H9 (cell line): ENCODE data around the gene BTBD3. TPM values are rescaled to one million over a fixed set of nuclear protein-coding genes. Genes with fewer than 3 reads are reported as not detected.

Source experiments
- DNase-seq: peaks from one replicate; pipeline ENCODE4 v3.0.0-alpha.2; 2017
- H2AFZ ChIP-seq: one replicate; pipeline ENCODE4 v1.6.1; 2013; ENCODE audit warnings: mild to moderate bottlenecking, low read length, control low read depth, moderate library complexity
- H2AK5ac ChIP-seq: 2 replicates; pipeline ENCODE4 v1.6.1; 2013; ENCODE audit warnings: low read length, control low read depth, mixed read lengths; ENCODE audit not compliant: insufficient read length
- H2BK120ac ChIP-seq: one replicate; pipeline ENCODE4 v1.6.1; 2013; ENCODE audit warnings: low read depth, mild to moderate bottlenecking, low read length, control low read depth, inconsistent platforms; ENCODE audit not compliant: poor library complexity, severe bottlenecking
- H2BK12ac ChIP-seq: 2 replicates; pipeline ENCODE4 v1.6.1; 2013; ENCODE audit warnings: low read length, control low read depth, mixed read lengths, low read depth; ENCODE audit not compliant: insufficient read length
- H2BK15ac ChIP-seq: 2 replicates; pipeline ENCODE4 v1.6.1; 2013; ENCODE audit warnings: low read depth, low read length, control low read depth
- H2BK20ac ChIP-seq: one replicate; pipeline ENCODE4 v1.6.1; 2013; ENCODE audit warnings: low read depth, mild to moderate bottlenecking, low read length, control low read depth, inconsistent platforms; ENCODE audit not compliant: poor library complexity, severe bottlenecking
- H2BK5ac ChIP-seq: 2 replicates; pipeline ENCODE4 v1.6.1; 2013; ENCODE audit warnings: low read length, control low read depth, mixed read lengths; ENCODE audit not compliant: insufficient read length
- H3K14ac ChIP-seq: 2 replicates; pipeline ENCODE4 v1.6.1; 2013; ENCODE audit warnings: low read length, control low read depth; ENCODE audit not compliant: insufficient read depth
- H3K18ac ChIP-seq: 2 replicates; pipeline ENCODE4 v1.6.1; 2013; ENCODE audit warnings: low read depth, mild to moderate bottlenecking, mixed read lengths, low read length, control low read depth; ENCODE audit not compliant: insufficient read length
- H3K23ac ChIP-seq: 2 replicates; pipeline ENCODE4 v1.6.1; 2013; ENCODE audit warnings: low read length, control low read depth, mixed read lengths, low read depth; ENCODE audit not compliant: insufficient read length
- H3K23me2 ChIP-seq: 2 replicates; pipeline ENCODE4 v1.6.1; 2013; ENCODE audit warnings: low read depth, mild to moderate bottlenecking, mixed read lengths, low read length, control low read depth; ENCODE audit not compliant: insufficient read length, poor library complexity, severe bottlenecking
- H3K27ac ChIP-seq: 2 replicates; pipeline ENCODE4 v1.5.1; 2013; ENCODE audit warnings: low read length, control low read depth, mixed read lengths, low read depth; ENCODE audit not compliant: insufficient read length
- H3K27me3 ChIP-seq: 2 replicates; pipeline ENCODE4 v1.6.1; 2013; ENCODE audit warnings: low read length, control low read depth, inconsistent platforms; ENCODE audit not compliant: insufficient read depth
- H3K4ac ChIP-seq: 2 replicates; pipeline ENCODE4 v1.6.1; 2013; ENCODE audit warnings: low read depth, mild to moderate bottlenecking, control low read depth, inconsistent platforms, low read length, moderate library complexity
- H3K4me1 ChIP-seq: 2 replicates; pipeline ENCODE4 v1.6.1; 2013; ENCODE audit warnings: low read length, control low read depth, inconsistent platforms; ENCODE audit not compliant: insufficient read depth
- H3K4me2 ChIP-seq: 2 replicates; pipeline ENCODE4 v1.6.1; 2013; ENCODE audit warnings: low read length, control low read depth, mixed read lengths; ENCODE audit not compliant: insufficient read length, insufficient read depth
- H3K56ac ChIP-seq: 2 replicates; pipeline ENCODE4 v1.6.1; 2013; ENCODE audit warnings: low read depth, mild to moderate bottlenecking, mixed read lengths, low read length, control low read depth; ENCODE audit not compliant: insufficient read length
- H3K79me1 ChIP-seq: 2 replicates; pipeline ENCODE4 v1.6.1; 2013; ENCODE audit warnings: low read depth, mild to moderate bottlenecking, moderate library complexity, low read length, control low read depth, inconsistent platforms; ENCODE audit not compliant: insufficient read depth, poor library complexity, severe bottlenecking
- H3K79me2 ChIP-seq: 2 replicates; pipeline ENCODE4 v1.6.1; 2013; ENCODE audit warnings: low read length, control low read depth, inconsistent platforms; ENCODE audit not compliant: insufficient read depth
- H3K9ac ChIP-seq: 2 replicates; pipeline ENCODE4 v1.6.1; 2013; ENCODE audit warnings: low read length, control low read depth, mixed read lengths; ENCODE audit not compliant: insufficient read length; ENCODE audit errors: extremely low read depth
- H3K9me3 ChIP-seq: one replicate; pipeline ENCODE4 v1.6.1; 2013; ENCODE audit warnings: low read depth, low read length, inconsistent platforms; ENCODE audit not compliant: control insufficient read depth
- H3T11ph ChIP-seq: one replicate; pipeline ENCODE4 v1.6.1; 2013; ENCODE audit warnings: mild to moderate bottlenecking, low read length, control low read depth, inconsistent platforms
- H4K20me1 ChIP-seq: one replicate; pipeline ENCODE4 v1.6.1; 2013; ENCODE audit not compliant: control insufficient read depth, insufficient read length, insufficient read depth
- H4K5ac ChIP-seq: 2 replicates; pipeline ENCODE4 v1.6.1; 2013; ENCODE audit warnings: low read depth, mild to moderate bottlenecking, mixed read lengths, low read length, control low read depth; ENCODE audit not compliant: insufficient read length
- H4K8ac ChIP-seq: replicated peaks from 2 replicates; pipeline ENCODE4 v1.6.1; 2013; ENCODE audit warnings: low read length, control low read depth, mixed read lengths, low read depth; ENCODE audit not compliant: insufficient read length
- H4K91ac ChIP-seq: 2 replicates; pipeline ENCODE4 v1.6.1; 2013; ENCODE audit warnings: low read depth, mild to moderate bottlenecking, moderate library complexity, mixed read lengths, low read length, control low read depth; ENCODE audit not compliant: insufficient read length
- H3K27ac Mint-ChIP-seq, 3 experiments: 2 replicates in 2 of 3; 3 replicates in 1 of 3; pipeline ENCODE4 v1.8.0; 2020 to 2021; ENCODE audit warnings: mixed read lengths in 3 of 3, mild to moderate bottlenecking in 1 of 3, moderate library complexity in 1 of 3
- H3K27me3 Mint-ChIP-seq: 2 replicates; pipeline ENCODE4 v1.8.0; 2021; ENCODE audit warnings: low read depth, mild to moderate bottlenecking, moderate library complexity, mixed read lengths
- H3K36me3 Mint-ChIP-seq, 3 experiments: 2 replicates in 2 of 3; 3 replicates in 1 of 3; pipeline ENCODE4 v1.8.0; 2020 to 2021; ENCODE audit warnings: low read depth in 3 of 3, mixed read lengths in 3 of 3; ENCODE audit not compliant: insufficient read depth in 1 of 3
- H3K4me1 Mint-ChIP-seq, 2 experiments: 2 replicates each; pipeline ENCODE4 v1.8.0; 2020; ENCODE audit warnings: mixed read lengths in 2 of 2
- H3K4me3 Mint-ChIP-seq, 2 experiments: 2 replicates in 1 of 2; 3 replicates in 1 of 2; pipeline ENCODE4 v1.8.0; 2020 to 2021; ENCODE audit warnings: mild to moderate bottlenecking in 2 of 2, mixed read lengths in 2 of 2, moderate library complexity in 1 of 2
- H3K9me3 Mint-ChIP-seq, 2 experiments: 2 replicates in 1 of 2; 3 replicates in 1 of 2; pipeline ENCODE4 v1.8.0; 2020; ENCODE audit warnings: mild to moderate bottlenecking in 2 of 2, mixed read lengths in 2 of 2, moderate library complexity in 1 of 2
- CTCF ChIP-seq: fragments of 200-600 bp; sonication (generic); conservative IDR thresholded peaks from 3 replicates; pipeline ENCODE4 v1.8.0; 2021; ENCODE audit warnings: antibody characterized with exemption, mild to moderate bottlenecking
- WGBS: extraction: QIAGEN DNeasy Blood & Tissue Kit; methylation state at CpG from one replicate; pipeline ENCODE4 v1.1.7; 2013; ENCODE audit warnings: missing lambda C conversion rate, low lambda C conversion rate, mixed read lengths; ENCODE audit not compliant: insufficient read length; ENCODE audit errors: extremely low coverage; 5-methylcytosine and 5-hydroxymethylcytosine counted together
- total RNA-seq: library from RNA; stranded (reverse); gene quantifications from 2 replicates; pipeline ENCODE4 v1.2.1, GENCODE V29; 2021

The BTBD3 gene
- total RNA-seq, 1 experiment from 2014 or later, result 62.1 TPM

- H2BK120ac ChIP-seq, result no peak overlapping the region
- peaks cover 31 to 45% of the 10 kb centered on the region in 2 experiments for H3K4me1 Mint-ChIP-seq
- H3K56ac ChIP-seq, result no peak overlapping the region
- no peaks in the 10 kb centered on the region for H3K27me3 Mint-ChIP-seq
- no peak overlapping the region for H2BK12ac ChIP-seq
- no peaks in the 10 kb centered on the region for H3K9me3 Mint-ChIP-seq
- no peak for DNase-seq
- H2AFZ ChIP-seq, result no peak overlapping the region
- no peak overlapping the region for H3K14ac ChIP-seq
- no peak overlapping the region for H3K18ac ChIP-seq
- H3K4me1 ChIP-seq, result no peaks in the 10 kb centered on the region
- no peak overlapping the region for H2BK5ac ChIP-seq
- H3K4ac ChIP-seq, result no peak overlapping the region
- H3K27me3 ChIP-seq, result no peaks in the 10 kb centered on the region
- no peak overlapping the region for H3K4me3 Mint-ChIP-seq
- no peak overlapping the region for H4K8ac ChIP-seq
- WGBS, result no CpG with 5 or more reads among the region's 4 CpGs
- H2BK20ac ChIP-seq, result no peak overlapping the region
- no peaks in the 10 kb centered on the region for H3K23me2 ChIP-seq
- H4K20me1 ChIP-seq, result no peaks in the 10 kb centered on the region
- no peak overlapping the region for H3K23ac ChIP-seq
- H3K27ac Mint-ChIP-seq, result no peak overlapping the region; a peak in 1 of 7 replicates
- H4K5ac ChIP-seq, result no peak overlapping the region
- H4K91ac ChIP-seq, result no peak overlapping the region
- H3K4me2 ChIP-seq, result no peak overlapping the region
- H3K27ac ChIP-seq, result no peak overlapping the region
- H3K9ac ChIP-seq, result no peak overlapping the region
- no peak overlapping the region for H2AK5ac ChIP-seq
- no peak overlapping the region for H3T11ph ChIP-seq
- no peaks in the 10 kb centered on the region for H3K9me3 ChIP-seq
- no peaks in the 10 kb centered on the region for H3K79me1 ChIP-seq
- no peak for TF ChIP-seq CTCF
- no peak overlapping the region for H2BK15ac ChIP-seq
- peaks cover 12% of the 10 kb centered on the region; the same call in 1 of the 2 replicates for H3K79me2 ChIP-seq
- H3K36me3 Mint-ChIP-seq, result peaks cover 0 to 10% (median 8%) of the 10 kb centered on the region in 3 experiments; a peak in 5 of 7 replicates
These were observed 10.1 kb upstream of the BTBD3 start for GRCh38 chr20:11907621-11908020.
